CD8-positive, alpha-beta memory T cell (primary cell): ENCODE results near the gene SLAMF1. TPM values are rescaled to one million over a fixed set of nuclear protein-coding genes. Genes with fewer than 3 reads are reported as not detected.
A peak's percentile ranks its signal among the peaks of the same experiment; 100 is the strongest.

Experiments
- CTCF ChIA-PET: fragments of 350-600 bp; sonication (Branson Sonifier 250); formaldehyde crosslinking; loops from one replicate; lab custom pipeline; 2021; ENCODE audit warnings: antibody characterized with exemption; lab: Charles Lee
- POLR2A ChIA-PET: fragments of 350-600 bp; sonication (Branson Sonifier 250); formaldehyde crosslinking; loops from one replicate; lab custom pipeline; 2021; ENCODE audit warnings: antibody characterized with exemption; lab: Charles Lee
- DNase-seq, 5 donors: peaks; one replicate each; pipeline versions ENCODE4 v3.0.0 to v3.0.0-alpha.2; 2020 to 2022; ENCODE audit warnings: mixed read lengths in 1 of 5
- H3K27ac ChIP-seq: one replicate; pipeline ENCODE4 v1.7.0; 2013; ENCODE audit warnings: low read depth, mild to moderate bottlenecking, low read length, moderate library complexity
- H3K27me3 ChIP-seq: 2 replicates; pipeline ENCODE4 v1.7.0; 2013; ENCODE audit warnings: low read length, mild to moderate bottlenecking; ENCODE audit not compliant: insufficient read depth, poor library complexity, severe bottlenecking
- H3K36me3 ChIP-seq: 2 replicates; pipeline ENCODE4 v1.7.0; 2013; ENCODE audit warnings: mild to moderate bottlenecking, low read length, moderate library complexity; ENCODE audit not compliant: insufficient read depth
- H3K4me1 ChIP-seq: 2 replicates; pipeline ENCODE4 v1.7.0; 2013; ENCODE audit warnings: mild to moderate bottlenecking, low read length, moderate library complexity; ENCODE audit not compliant: insufficient read depth
- H3K4me3 ChIP-seq: 2 replicates; pipeline ENCODE4 v1.7.0; 2013; ENCODE audit warnings: mild to moderate bottlenecking, low read length
- H3K9me3 ChIP-seq: 2 replicates; pipeline ENCODE4 v1.7.0; 2013; ENCODE audit warnings: mild to moderate bottlenecking, low read length
- H3K27ac Mint-ChIP-seq, 8 donors: one replicate each; pipeline ENCODE4 v1.8.0; 2020 to 2021; ENCODE audit warnings: mixed read lengths in 8 of 8, mild to moderate bottlenecking in 6 of 8, inconsistent platforms in 3 of 8, moderate library complexity in 3 of 8
- H3K27me3 Mint-ChIP-seq, 2 donors: one replicate each; pipeline ENCODE4 v1.8.0; 2020 to 2021; ENCODE audit warnings: mixed read lengths in 2 of 2, mild to moderate bottlenecking in 1 of 2, moderate library complexity in 1 of 2
- H3K36me3 Mint-ChIP-seq, 3 donors: one replicate each; pipeline ENCODE4 v1.8.0; 2020 to 2021; ENCODE audit warnings: mixed read lengths in 3 of 3, inconsistent platforms in 1 of 3, mild to moderate bottlenecking in 1 of 3
- H3K4me1 Mint-ChIP-seq, 3 donors: one replicate each; pipeline ENCODE4 v1.8.0; 2020 to 2021; ENCODE audit warnings: mixed read lengths in 3 of 3, inconsistent platforms in 1 of 3, mild to moderate bottlenecking in 1 of 3
- H3K4me3 Mint-ChIP-seq, 7 donors: one replicate each; pipeline ENCODE4 v1.8.0; 2020 to 2021; ENCODE audit warnings: mixed read lengths in 7 of 7, mild to moderate bottlenecking in 6 of 7, moderate library complexity in 4 of 7, inconsistent platforms in 2 of 7
- H3K9me3 Mint-ChIP-seq, 5 donors: one replicate each; pipeline ENCODE4 v1.8.0; 2020 to 2022; ENCODE audit warnings: mixed read lengths in 5 of 5, mild to moderate bottlenecking in 3 of 5, moderate library complexity in 2 of 5, inconsistent platforms in 1 of 5
- polyA plus RNA-seq: library from polyadenylated mRNA; unstranded; fragments of 300-500 nt; fragmentation: Illumina TruSeq; gene quantifications from one replicate; pipeline ENCODE4 v1.2.3, GENCODE V29; 2021
- total RNA-seq, 2 experiments: library from RNA; stranded (reverse); gene quantifications; one replicate each; pipeline ENCODE4 v1.2.3, GENCODE V29; 2021

Gene SLAMF1
- total and polyA plus RNA-seq, 3 experiments from 2014 or later = 48.5 to 75.0 (median 74.0) TPM

DNA sequence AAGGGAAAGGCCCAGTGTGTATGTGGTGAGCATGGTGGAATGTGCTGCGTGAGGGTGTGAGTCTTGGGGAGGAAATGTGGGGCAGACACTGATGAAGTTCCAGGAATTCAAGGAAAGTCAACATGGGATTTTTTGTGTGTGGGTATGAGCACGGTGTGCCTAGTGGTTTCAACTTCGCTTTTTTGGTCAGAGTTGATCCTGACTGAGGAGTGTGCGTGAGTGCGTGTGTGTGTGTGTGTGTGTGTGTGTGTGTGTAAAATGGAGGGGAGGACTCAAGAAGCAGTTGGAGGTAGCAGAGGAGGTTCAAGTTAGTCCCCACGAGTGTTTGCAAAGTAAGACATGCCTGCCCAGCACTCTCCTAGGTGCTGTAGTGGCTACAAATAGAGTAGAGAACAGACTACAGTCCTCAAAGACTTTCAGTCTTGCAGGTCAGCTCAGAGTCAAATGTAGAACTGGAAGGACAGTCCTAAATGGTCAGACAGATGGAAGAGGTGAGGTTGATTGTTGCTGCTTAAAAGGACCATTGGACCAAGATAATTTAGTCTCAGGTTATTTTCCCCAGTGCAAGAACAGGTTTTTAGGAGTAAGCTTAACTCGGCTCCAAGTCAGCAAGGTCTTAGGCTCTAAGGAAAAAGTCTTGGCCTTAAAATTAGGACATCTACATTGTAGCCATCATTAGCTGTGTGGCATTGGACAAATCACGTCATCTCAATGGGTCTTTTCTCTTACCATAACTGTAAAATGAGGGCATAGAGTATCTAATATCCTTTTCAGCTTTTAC is 25.0 kb downstream of the SLAMF1 start:
- H3K36me3 ChIP-seq = peaks cover 13% of the 10 kb centered on the region
- no peaks in the 10 kb centered on the region for H3K27me3 Mint-ChIP-seq
- DNase-seq = no peak
- CTCF ChIA-PET = interaction anchor here (1.5 to 9.0 kb wide), 4 partner anchors 9 to 331 kb away, joined by 3 to 67 read pairs (median 8); partner anchors contain the start of gene SLAMF1
- H3K4me3 ChIP-seq = no peak overlapping the region
- H3K9me3 ChIP-seq = no peaks in the 10 kb centered on the region
- H3K4me1 ChIP-seq = peaks cover 67% of the 10 kb centered on the region
- H3K27me3 ChIP-seq = no peaks in the 10 kb centered on the region
- H3K27ac Mint-ChIP-seq = peak overlapping the region; percentile 76 to 96 (median 93)
- H3K36me3 Mint-ChIP-seq = peaks cover 25 to 75% (median 52%) of the 10 kb centered on the region in 3 donors
- no peaks in the 10 kb centered on the region for H3K9me3 Mint-ChIP-seq
- H3K4me1 Mint-ChIP-seq = peaks cover 85 to 94% (median 88%) of the 10 kb centered on the region in 3 donors
- POLR2A ChIA-PET = no interaction called here
- H3K4me3 Mint-ChIP-seq = peak overlapping the region in 6 of 7 donors; percentile 0 to 52 (median 26)
- no peak overlapping the region for H3K27ac ChIP-seq

DNA sequence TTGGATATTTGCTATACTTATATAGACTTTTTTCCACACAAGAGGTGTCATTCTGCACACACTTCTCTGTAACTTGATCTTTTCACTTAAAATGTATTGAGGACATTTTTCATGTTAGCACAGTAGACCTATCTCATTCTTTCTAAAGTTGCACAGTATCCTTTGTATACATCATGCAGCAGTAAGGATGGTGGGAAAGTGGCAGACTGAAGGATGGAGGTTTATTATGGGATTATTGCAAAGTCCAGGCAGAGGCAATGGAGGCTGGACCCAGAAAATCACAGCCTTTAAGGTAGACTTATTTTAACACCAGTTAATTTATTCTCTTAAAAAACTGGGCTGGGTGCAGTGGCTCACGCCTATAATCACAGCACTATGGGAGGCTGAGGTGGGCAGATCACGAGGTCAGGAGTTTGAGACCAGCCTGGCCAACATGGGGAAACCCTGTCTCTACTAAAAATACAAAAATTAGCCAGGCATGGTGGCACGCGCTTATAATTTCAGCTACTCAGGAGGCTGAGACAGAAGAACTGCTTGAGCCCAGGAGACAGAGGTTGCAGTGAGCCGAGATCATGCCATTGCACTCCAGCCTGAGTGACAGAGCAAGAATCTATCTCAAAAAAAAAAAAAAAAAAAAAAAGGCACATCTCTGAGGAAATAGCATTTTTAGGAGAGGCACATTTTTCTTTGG is 25.8 kb downstream of the SLAMF1 start:
- ChIA-PET CTCF (interaction anchor here (1.5 to 9.0 kb wide), 5 partner anchors 7 to 61 kb away, joined by 3 to 67 read pairs (median 19); partner anchors contain the start of gene SLAMF1), POLR2A (no interaction called here)
- Histone ChIP-seq H3K9me3 (no peaks in the 10 kb centered on the region), H3K36me3 (peaks cover 20% of the 10 kb centered on the region), H3K27ac (no peak overlapping the region), H3K4me3 (no peak overlapping the region), H3K4me1 (peaks cover 59% of the 10 kb centered on the region), H3K27me3 (no peaks in the 10 kb centered on the region)
- Mint-ChIP-seq H3K4me3 (peak overlapping the region in 6 of 7 donors; percentile 0 to 59 (median 24)), H3K27ac (peak overlapping the region; percentile 76 to 96 (median 93)), H3K9me3 (no peaks in the 10 kb centered on the region), H3K4me1 (peaks cover 78 to 91% (median 80%) of the 10 kb centered on the region in 3 donors), H3K27me3 (no peaks in the 10 kb centered on the region), H3K36me3 (peaks cover 22 to 76% (median 49%) of the 10 kb centered on the region in 3 donors)
- no peak for DNase-seq

DNA sequence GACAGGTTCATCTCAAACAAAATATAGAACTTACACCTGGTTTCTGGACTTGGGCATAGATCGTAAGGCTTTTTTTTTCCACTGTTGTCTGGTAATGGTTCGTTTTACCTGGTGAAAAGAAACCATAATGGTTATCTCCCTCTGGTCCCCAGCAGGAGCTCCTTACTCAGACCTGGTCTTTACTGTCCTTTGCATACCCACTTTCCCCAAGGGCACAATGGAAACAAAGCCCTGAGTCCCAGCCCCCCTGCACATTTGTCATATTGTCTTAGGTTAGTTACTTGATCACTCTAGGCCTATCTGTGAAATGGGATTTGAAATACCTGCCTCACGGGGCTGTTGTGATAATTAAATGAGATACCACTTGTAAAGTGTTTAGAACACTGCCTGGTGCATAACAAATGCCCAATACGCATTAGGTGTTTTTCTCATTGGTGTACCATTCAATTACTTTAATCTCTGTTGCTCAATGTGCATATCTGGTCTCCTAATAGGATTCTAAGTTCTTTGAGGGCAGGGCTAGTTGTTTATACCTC is 27.0 kb downstream of the SLAMF1 start:
- peaks cover 47% of the 10 kb centered on the region for H3K4me1 ChIP-seq
- Mint-ChIP-seq H3K4me1 (peaks cover 68 to 88% (median 76%) of the 10 kb centered on the region in 3 donors), H3K27me3 (no peaks in the 10 kb centered on the region), H3K27ac (peak overlapping the region in 7 of 8 donors; percentile 41 to 91 (median 78)), H3K4me3 (no peak overlapping the region), H3K9me3 (no peaks in the 10 kb centered on the region), H3K36me3 (peaks cover 22 to 75% (median 45%) of the 10 kb centered on the region in 3 donors)
- no peak overlapping the region for H3K4me3 ChIP-seq
- POLR2A ChIA-PET = interaction anchor here (0.5 to 1.2 kb wide), 2 partner anchors 33 to 45 kb away, joined by 5 to 6 read pairs; no protein-coding TSS in a partner anchor
- CTCF ChIA-PET = interaction anchor here (1.0 to 9.0 kb wide), 18 partner anchors 9 to 191 kb away, joined by 3 to 67 read pairs (median 8); partner anchors contain the start of gene SLAMF1
- H3K36me3 ChIP-seq = peaks cover 22% of the 10 kb centered on the region
- DNase-seq = no peak
- H3K27me3 ChIP-seq = no peaks in the 10 kb centered on the region
- H3K9me3 ChIP-seq = no peaks in the 10 kb centered on the region
- no peak overlapping the region for H3K27ac ChIP-seq

DNA sequence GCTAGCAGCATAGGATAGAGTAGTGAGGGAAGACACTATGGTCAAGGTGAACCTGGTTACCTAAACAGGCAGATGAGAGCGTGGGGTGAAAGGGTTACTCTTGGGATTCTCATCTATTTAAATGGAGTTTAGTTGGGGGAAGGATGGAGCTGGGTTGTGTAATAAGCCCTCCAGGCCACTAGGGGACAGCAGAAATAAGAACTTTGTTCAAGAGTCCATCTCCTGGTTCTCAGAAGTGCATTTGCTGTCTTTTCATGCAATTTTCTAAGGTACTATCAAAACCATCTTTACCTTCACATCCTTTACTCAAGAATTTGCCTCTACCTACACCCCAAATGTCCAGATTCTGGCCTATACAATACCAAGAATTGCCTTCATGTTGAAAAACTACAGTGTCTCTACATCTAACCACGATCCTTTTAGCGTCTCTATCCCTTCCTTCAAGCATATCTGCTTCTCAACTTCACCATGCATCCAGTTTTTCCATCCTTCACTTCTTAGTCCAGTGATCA is 28.0 kb downstream of the SLAMF1 start:
- Histone ChIP-seq H3K27me3 (no peaks in the 10 kb centered on the region), H3K4me1 (peaks cover 37% of the 10 kb centered on the region), H3K27ac (no peak overlapping the region), H3K9me3 (no peaks in the 10 kb centered on the region), H3K4me3 (no peak overlapping the region), H3K36me3 (peaks cover 22% of the 10 kb centered on the region)
- Mint-ChIP-seq H3K9me3 (no peaks in the 10 kb centered on the region), H3K27me3 (no peaks in the 10 kb centered on the region), H3K4me1 (peaks cover 62 to 86% (median 75%) of the 10 kb centered on the region in 3 donors), H3K27ac (peak overlapping the region; percentile 3 to 91 (median 63)), H3K36me3 (peaks cover 22 to 76% (median 44%) of the 10 kb centered on the region in 3 donors), H3K4me3 (peak overlapping the region in 1 of 7 donors; percentile 1)
- ChIA-PET POLR2A (interaction anchor here (0.8 to 1.2 kb wide), 3 partner anchors 13 to 90 kb away, joined by 3 to 5 read pairs (median 3); no protein-coding TSS in a partner anchor), CTCF (interaction anchor here (0.6 to 9.0 kb wide), 30 partner anchors 9 to 190 kb away, joined by 3 to 67 read pairs (median 4); partner anchors contain the start of genes CD48 and SLAMF1)
- DNase-seq = peak in 4 of 5 donors; percentile 21 to 63 (median 44)

DNA sequence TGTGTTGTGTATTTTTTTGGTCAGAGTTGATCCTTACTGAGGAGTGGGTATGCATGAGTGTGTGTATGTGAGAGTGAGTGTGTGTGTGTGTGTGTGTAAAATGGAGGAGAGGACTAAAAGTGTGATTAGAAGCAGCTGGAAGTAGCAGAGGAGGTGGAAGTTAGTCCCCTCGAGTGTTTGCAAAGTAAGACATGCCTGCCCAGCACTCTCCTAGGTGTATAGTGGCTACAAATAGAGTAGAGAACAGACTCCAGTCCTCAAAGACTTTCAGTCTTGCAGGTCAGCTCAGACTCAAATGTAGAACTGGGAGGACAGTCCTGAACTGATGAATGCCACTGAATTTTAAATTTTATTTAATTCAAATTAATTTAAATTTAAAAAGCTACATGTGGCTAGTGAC is 28.5 kb downstream of the SLAMF1 start:
- H3K36me3 ChIP-seq = peaks cover 22% of the 10 kb centered on the region
- DNase-seq = no peak

DNA sequence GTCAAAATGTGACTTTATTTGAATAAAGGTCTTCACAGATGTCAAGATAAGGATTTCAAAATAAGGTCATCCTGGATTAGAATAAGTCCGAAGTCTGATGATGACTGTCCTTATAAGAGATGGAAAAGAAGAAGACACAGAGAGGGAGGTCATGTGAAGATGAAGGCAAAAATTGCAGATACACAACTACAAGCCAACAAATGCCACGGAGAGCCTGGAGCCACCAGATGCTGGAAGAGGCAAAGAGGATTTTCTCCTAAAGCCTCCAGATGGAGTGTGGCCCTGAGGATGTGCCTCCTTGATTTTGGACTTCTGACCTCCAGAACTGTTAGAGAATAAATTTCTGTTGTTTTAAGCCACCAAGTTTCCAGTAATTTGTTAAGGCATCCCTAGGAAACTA is 31.2 kb downstream of the SLAMF1 start:
- no peaks in the 10 kb centered on the region for H3K27me3 Mint-ChIP-seq
- H3K9me3 Mint-ChIP-seq = no peaks in the 10 kb centered on the region
- H3K36me3 Mint-ChIP-seq = peaks cover 28 to 78% (median 36%) of the 10 kb centered on the region in 3 donors
- H3K4me1 Mint-ChIP-seq = peaks cover 46 to 76% (median 59%) of the 10 kb centered on the region in 3 donors
- peaks cover 38% of the 10 kb centered on the region for H3K36me3 ChIP-seq
- CTCF ChIA-PET = interaction anchor here (0.7 kb wide), 1 partner anchor 60 kb away, joined by 3 read pairs; no protein-coding TSS in a partner anchor
- H3K4me3 ChIP-seq = no peak overlapping the region
- no peak overlapping the region for H3K27ac ChIP-seq
- peaks cover 16% of the 10 kb centered on the region for H3K4me1 ChIP-seq
- H3K4me3 Mint-ChIP-seq = peak overlapping the region in 1 of 7 donors; percentile 42
- no peaks in the 10 kb centered on the region for H3K9me3 ChIP-seq
- POLR2A ChIA-PET = interaction anchor here (1.4 kb wide), 1 partner anchor 22 kb away, joined by 3 read pairs; no protein-coding TSS in a partner anchor
- no peak for DNase-seq
- peak overlapping the region in 6 of 8 donors; percentile 35 to 88 (median 66) for H3K27ac Mint-ChIP-seq
- no peaks in the 10 kb centered on the region for H3K27me3 ChIP-seq

More for the DNA sequence above, 28.5 kb downstream of the SLAMF1 start:
- H3K9me3 ChIP-seq = no peaks in the 10 kb centered on the region
- peaks cover 32% of the 10 kb centered on the region for H3K4me1 ChIP-seq
- H3K27me3 ChIP-seq = no peaks in the 10 kb centered on the region
- Mint-ChIP-seq H3K27ac (peak overlapping the region; percentile 2 to 93 (median 42)), H3K36me3 (peaks cover 22 to 75% (median 43%) of the 10 kb centered on the region in 3 donors), H3K9me3 (no peaks in the 10 kb centered on the region), H3K27me3 (no peaks in the 10 kb centered on the region), H3K4me1 (peaks cover 60 to 86% (median 75%) of the 10 kb centered on the region in 3 donors), H3K4me3 (no peak overlapping the region)
- no peak overlapping the region for H3K27ac ChIP-seq
- ChIA-PET POLR2A (interaction anchor here (0.9 kb wide), 1 partner anchor 14 kb away, joined by 3 read pairs; no protein-coding TSS in a partner anchor), CTCF (interaction anchor here (0.6 to 9.0 kb wide), 27 partner anchors 9 to 190 kb away, joined by 3 to 67 read pairs (median 5); partner anchors contain the start of genes CD48 and SLAMF1)
- no peak overlapping the region for H3K4me3 ChIP-seq

DNA sequence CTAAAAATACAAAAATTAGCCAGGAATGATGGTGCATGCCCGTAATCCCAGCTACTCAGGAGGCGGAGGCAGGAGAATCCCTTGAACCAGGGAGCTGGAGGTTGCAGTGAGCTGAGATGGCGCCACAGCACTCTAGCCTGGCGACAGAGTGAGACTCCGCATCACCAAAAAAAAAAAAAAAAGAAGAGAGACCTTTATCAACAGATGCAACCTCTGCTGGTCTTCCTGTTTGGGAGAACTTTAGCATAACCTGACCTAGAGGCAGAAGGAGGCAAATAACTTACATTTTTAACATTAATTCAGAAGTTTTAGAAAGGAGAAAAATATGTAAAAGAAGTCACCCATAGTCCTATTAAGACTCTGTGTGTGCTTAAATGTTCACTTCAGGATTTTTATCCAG is 32.4 kb downstream of the SLAMF1 start:
- Mint-ChIP-seq H3K36me3 (peaks cover 20 to 83% (median 35%) of the 10 kb centered on the region in 3 donors), H3K4me1 (peaks cover 41 to 70% (median 61%) of the 10 kb centered on the region in 3 donors)

More for the DNA sequence above, 32.4 kb downstream of the SLAMF1 start:
- Mint-ChIP-seq H3K27ac (peak overlapping the region in 5 of 8 donors; percentile 38 to 79 (median 43)), H3K9me3 (no peaks in the 10 kb centered on the region), H3K4me3 (peak overlapping the region in 1 of 7 donors; percentile 49), H3K27me3 (no peaks in the 10 kb centered on the region)
- CTCF ChIA-PET = interaction anchor here (0.8 to 1.6 kb wide), 2 partner anchors 61 to 73 kb away, joined by 4 to 5 read pairs; no protein-coding TSS in a partner anchor
- Histone ChIP-seq H3K9me3 (no peaks in the 10 kb centered on the region), H3K27ac (no peak overlapping the region), H3K27me3 (no peaks in the 10 kb centered on the region), H3K4me3 (no peak overlapping the region), H3K36me3 (peaks cover 38% of the 10 kb centered on the region), H3K4me1 (peaks cover 12% of the 10 kb centered on the region)
- POLR2A ChIA-PET = interaction anchor here (0.7 to 1.0 kb wide), 2 partner anchors 18 to 32 kb away, joined by 3 read pairs; partner anchors contain the start of gene SLAMF1
- no peak for DNase-seq
